GM19468 (cell line): ENCODE measurements around the gene FAM13C.

ENCODE experiments used
- ATAC-seq: cut with Tn5 transposase; IDR thresholded peaks from one replicate; pipeline ENCODE4 v1.9.1; 2021; ENCODE audit warnings: mild to moderate bottlenecking, moderate library complexity, moderate number of reproducible peaks; ENCODE audit not compliant: unreplicated experiment; ENCODE audit errors: extremely low read depth

FAM13C gene

DNA sequence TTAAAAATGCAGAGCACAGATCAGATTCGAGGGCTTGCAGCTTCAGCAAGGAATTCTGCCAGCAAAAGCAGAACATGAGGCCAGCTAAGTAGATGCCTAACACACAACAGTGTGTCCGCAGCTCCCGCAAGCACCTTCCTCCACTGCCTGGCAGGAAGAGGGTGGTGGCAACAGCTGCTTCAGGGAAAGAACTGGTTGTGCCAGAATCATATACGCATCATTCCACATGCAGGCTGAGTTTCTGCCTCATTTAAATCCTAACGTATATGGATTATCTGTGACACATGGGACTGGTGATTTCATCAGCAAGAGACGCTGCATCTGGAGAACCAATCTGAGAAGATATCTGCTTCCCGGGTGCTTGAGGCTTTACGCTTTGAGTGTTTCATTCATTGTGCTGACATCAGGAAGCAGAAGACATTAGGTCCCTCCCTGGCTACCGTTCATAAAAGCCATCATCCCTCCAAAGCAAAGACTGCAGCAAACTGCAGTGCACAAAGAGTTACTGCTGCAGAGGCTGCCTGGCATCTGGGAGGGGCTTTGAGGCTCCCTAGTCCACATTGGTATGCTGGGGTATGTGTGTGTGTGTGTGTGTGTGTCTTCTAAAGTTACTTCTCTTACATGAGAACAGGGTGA lies 78.8 kb downstream of the FAM13C start:
- ATAC-seq = no peak

DNA sequence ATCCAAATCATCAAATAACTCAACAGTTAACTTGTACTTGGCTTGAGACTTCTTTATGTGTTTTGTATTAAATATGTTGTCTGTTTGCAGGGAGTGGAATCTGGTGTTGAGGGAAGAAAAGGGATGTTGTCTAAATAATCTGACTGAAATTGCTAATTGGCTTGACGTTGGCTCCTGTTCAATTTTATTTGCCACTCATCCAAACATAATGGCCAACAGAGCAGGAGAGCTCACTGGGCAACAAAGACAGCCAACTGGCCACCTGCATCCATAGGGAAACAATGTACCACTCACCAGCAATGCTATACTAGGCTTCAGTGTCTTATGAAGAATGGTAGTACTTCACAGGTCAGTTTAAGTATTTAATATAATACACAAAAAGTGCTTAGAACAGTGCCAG lies 80.5 kb downstream of the FAM13C start:
- no peak for ATAC-seq

GRCh38 chr10:59279991-59280505 lies 82.3 kb downstream of the FAM13C start:
- ATAC-seq = no peak

GRCh38 chr10:59279476-59279875 lies 82.9 kb downstream of the FAM13C start:
- no peak for ATAC-seq

DNA sequence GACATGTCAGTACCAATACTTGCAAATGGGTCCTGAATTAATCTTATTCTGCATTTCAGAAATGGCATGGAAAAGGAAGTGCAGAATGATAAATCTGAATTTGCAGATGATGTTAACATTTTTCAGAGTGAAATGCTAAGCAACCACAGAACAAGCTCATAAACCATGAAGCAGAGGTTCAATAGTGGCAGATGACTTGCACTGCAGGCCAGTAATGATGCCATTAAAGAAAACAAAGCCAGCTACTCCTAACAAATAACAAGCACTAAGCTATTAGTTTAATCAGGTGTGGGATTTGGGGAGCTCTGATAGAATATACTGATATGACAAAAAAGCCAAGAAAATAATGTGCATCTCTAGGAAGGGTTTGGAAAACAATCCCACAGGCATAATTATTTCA lies 85.4 kb downstream of the FAM13C start:
- no peak for ATAC-seq

- no peak for ATAC-seq
Observed at GRCh38 chr10:59276133-59276532, 86.2 kb downstream of the FAM13C start.

GRCh38 chr10:59273445-59273844 lies 88.9 kb downstream of the FAM13C start:
- ATAC-seq = no peak

- no peak for ATAC-seq
Observed at GRCh38 chr10:59272061-59272460, 90.3 kb downstream of the FAM13C start.

- no peak for ATAC-seq
Observed at GRCh38 chr10:59271160-59271559, 91.2 kb downstream of the FAM13C start.

- no peak for ATAC-seq
Observed at GRCh38 chr10:59270492-59270891, 91.9 kb downstream of the FAM13C start.

- ATAC-seq = no peak
Observed at GRCh38 chr10:59269651-59270050, 92.7 kb downstream of the FAM13C start.

DNA sequence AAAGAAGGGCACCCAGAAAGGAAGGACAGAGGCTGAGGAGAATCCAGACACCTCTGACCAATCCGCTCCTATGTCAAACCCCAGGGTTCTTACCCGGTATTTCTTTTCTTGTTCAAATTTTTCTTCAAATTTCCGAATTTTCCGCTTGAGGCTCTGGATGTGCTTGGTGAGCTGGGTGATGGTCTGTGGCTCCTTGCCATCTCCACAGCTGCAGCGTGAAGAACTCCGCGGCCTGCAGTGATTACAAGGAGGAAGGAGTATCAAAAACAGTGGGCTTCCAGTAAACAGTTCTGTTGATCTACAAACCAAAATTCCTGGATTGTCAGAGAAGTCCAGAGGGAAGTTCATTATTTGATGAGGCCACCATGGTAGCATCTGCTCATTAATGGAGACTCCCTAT lies 93.9 kb downstream of the FAM13C start:
- no peak for ATAC-seq

DNA sequence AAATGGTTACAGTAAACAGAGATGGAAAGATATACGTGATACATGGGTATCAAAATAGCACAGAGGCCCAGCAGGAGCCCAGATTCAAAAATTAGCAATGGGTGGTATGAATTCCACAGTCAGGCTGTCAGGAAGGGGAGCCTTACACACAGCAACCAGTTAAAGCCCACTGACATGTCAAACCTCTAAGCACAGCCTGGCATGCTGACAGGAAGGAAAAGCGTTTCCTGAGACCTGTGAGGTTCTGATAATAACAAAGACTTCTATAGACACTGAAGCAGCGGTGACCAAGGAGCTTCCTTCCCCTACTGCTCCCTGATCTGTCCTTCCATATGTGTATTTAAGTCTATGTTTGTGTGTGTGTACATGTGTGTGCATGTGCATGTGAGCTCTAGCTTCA lies 96.0 kb downstream of the FAM13C start:
- ATAC-seq = no peak

- no peak for ATAC-seq
Observed at GRCh38 chr10:59265141-59265540, 97.2 kb downstream of the FAM13C start.

GRCh38 chr10:59258890-59259289 lies 103.5 kb downstream of the FAM13C start:
- no peak for ATAC-seq

DNA sequence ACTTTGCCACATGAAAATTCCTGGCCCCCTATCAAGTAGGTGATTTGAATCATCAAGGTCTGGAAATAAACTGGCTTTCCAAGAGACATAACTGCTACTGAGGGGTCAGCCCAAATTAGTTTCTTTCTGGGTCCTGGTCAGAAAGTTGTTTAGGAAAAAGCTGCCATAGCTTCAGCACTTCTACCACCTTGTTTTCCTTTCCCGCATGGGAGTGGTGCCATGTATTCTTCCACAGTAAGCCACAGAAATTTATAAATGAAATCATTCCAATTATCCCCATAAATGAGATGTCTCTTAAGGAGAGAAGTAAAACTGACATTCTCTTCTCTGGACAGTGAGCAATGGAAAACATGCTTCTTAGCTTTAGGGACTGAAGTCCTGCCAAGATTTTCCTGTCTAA lies 105.1 kb downstream of the FAM13C start:
- ATAC-seq = no peak

DNA sequence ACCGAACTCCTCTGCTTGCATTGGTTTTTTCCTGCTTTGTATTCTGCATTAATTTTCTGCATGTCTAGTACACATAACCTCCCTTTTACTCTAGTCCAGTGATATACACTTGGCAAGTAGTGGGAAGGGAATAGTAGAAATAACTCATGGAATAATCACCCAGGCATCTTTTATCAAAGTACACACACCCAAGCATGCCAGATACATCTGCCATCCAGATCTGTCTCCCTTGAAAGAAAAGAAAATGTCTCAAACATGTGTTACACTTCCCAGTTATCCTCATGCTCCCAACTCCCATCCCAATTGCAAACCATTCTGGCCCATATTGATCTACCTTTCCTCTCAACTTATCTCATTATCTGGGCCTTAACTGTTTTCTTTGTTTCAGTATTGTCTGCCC lies 106.9 kb downstream of the FAM13C start:
- ATAC-seq = no peak

DNA sequence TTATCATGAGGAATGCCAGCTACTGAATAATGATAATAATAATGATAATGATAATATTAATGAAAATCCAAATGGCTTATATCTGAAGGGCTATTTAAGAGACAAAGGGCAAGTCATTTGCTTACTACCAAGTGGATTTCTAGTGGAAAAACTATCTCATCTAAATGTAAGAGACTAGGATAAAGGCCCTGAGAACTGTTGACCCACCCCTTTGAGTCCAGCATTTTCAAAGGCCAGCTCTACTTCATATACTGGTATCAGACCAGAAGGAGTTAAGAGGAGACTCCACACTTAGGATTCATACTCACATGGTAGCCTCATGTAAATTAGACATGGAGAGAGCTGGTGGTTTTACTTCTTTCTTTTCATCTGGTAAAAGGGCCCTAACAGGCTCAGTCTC lies 109.9 kb downstream of the FAM13C start:
- ATAC-seq = no peak

DNA sequence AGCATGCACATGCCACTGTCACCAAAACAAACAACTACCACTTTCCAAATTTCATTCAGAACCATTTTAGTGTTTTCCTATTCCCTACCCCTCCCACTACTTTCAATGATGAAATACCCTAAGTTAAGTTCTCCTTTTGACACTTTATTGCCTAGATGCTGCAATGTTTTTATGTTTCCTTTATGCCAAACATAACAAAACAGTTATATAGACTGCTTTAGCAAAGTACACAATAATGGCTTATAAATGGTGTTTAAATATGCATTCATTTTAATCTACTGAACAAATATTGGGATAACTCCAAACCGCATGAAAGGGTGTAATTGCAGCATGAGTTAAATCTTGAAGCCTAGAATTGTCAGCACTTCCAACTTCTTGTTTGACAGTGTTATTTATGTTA lies 116.7 kb downstream of the FAM13C start:
- ATAC-seq = no peak

DNA sequence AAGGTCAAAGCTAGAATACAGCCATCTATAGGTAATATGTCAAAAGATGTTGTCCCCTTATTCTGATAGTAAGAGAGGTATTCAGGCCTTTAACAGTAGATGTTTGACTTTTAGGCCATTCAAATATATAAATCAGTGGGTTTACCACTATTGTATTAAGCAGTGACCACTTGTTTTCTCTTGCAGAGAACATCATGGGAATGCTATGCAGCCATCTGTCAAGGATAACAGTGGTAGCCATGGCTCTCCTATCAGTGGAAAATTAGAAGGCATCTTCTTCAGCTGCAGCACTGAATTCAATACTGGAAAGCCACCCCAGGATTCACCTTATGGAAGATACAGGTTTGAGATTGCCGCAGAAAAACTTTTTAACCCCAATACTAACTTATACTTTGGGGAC lies 117.5 kb downstream of the FAM13C start:
- no peak for ATAC-seq

DNA sequence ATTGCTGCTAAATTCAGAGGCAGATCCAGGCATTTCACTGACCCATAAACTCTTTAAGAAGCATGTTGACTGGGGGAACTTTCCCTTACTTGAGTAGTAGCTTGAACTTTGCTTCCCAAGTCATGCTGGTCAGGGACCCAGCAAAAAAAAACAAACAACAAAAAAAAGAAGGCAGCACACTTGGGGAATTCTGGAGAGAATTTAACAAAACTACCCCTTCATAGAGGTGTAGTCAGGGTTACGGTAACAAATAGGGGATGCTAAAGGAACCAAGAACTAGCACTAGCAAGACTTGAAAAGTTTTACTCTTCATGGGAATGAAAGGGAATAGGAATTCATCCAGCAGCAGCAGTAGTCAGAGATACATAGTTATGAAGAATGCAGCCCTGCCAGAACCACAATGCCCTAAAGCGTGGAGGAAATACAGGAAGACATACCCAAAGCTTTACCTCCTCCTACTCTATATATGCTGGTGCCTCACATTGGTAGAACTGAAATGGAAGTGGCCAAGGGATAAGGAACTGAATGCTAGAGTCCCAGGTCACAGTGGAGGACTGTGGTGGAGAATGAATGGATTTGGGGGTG lies 118.6 kb downstream of the FAM13C start:
- no peak for ATAC-seq

- no peak for ATAC-seq
Observed at GRCh38 chr10:59242991-59243390, 119.4 kb downstream of the FAM13C start.
